Eye (tissue), 1 donor: ENCODE data around the gene ZNF398.

Experiments
- DNase-seq: peaks from one replicate; pipeline ENCODE4 v3.0.0-alpha.2; 2015

ZNF398 gene

GRCh38 chr7:149226840-149227494 is 79.7 kb downstream of the ZNF398 start:
- DNase-seq = no peak

GRCh38 chr7:149228831-149229471 is 81.7 kb downstream of the ZNF398 start:
- peak; percentile 10 for DNase-seq

- DNase-seq = peak; percentile 45
Measured at GRCh38 chr7:149229526-149229925, 82.3 kb downstream of the ZNF398 start.

- no peak for DNase-seq
Measured at GRCh38 chr7:149232362-149232761, 85.1 kb downstream of the ZNF398 start.
